ENCODE measurements around the gene PGLYRP4.

The PGLYRP4 gene

GRCh38 chr1:153361480-153362109, 13.0 kb upstream of the PGLYRP4 start:
- DNase-seq (ENCODE audit: low read depth), result no peak
- TF ChIP-seq CTCF (conservative IDR thresholded peaks at IDR 0.05; ENCODE audit: low read length), result no peak
- no peak overlapping the region for H3K4me3 ChIP-seq (ENCODE audit: low read length)

- no peak for DNase-seq (ENCODE audit: low read depth)
- TF ChIP-seq CTCF (conservative IDR thresholded peaks at IDR 0.05; ENCODE audit: low read length), result no peak
- no peak overlapping the region for H3K4me3 ChIP-seq (ENCODE audit: low read length)
Measured at GRCh38 chr1:153360592-153361479, 12.2 kb upstream of the PGLYRP4 start.

GRCh38 chr1:153360190-153360589, 11.5 kb upstream of the PGLYRP4 start:
- no peak for TF ChIP-seq CTCF (conservative IDR thresholded peaks at IDR 0.05; ENCODE audit: low read length)
- H3K4me3 ChIP-seq (ENCODE audit: low read length), result no peak overlapping the region
- DNase-seq (ENCODE audit: low read depth), result no peak

GRCh38 chr1:153359241-153359640, 10.6 kb upstream of the PGLYRP4 start:
- DNase-seq (ENCODE audit: low read depth), result no peak
- no peak for TF ChIP-seq CTCF (conservative IDR thresholded peaks at IDR 0.05; ENCODE audit: low read length)
- H3K4me3 ChIP-seq (ENCODE audit: low read length), result no peak overlapping the region

GRCh38 chr1:153358691-153358975, 10.0 kb upstream of the PGLYRP4 start:
- TF ChIP-seq CTCF (conservative IDR thresholded peaks at IDR 0.05; ENCODE audit: low read length), result no peak
- no peak overlapping the region for H3K4me3 ChIP-seq (ENCODE audit: low read length)
- no peak for DNase-seq (ENCODE audit: low read depth)

GRCh38 chr1:153357853-153358690, 9.4 kb upstream of the PGLYRP4 start, which contains the start of gene S100A9:
Gene S100A9 (plus strand): TSS chr1:153357854. CDS start chr1:153358284, 430 bp downstream.
- DNase-seq (ENCODE audit: low read depth), result no peak
- TF ChIP-seq CTCF (conservative IDR thresholded peaks at IDR 0.05; ENCODE audit: low read length), result no peak
- no peak within 1 kb of the TSS for H3K4me3 ChIP-seq (ENCODE audit: low read length)
